GM12873 (cell line): Measurements from ENCODE around the gene SESN1.
A peak's percentile ranks its signal among the peaks of the same experiment; 100 is the strongest.

Experiments used
- TF ChIP-seq, protein P1 (sequence below): IDR thresholded peaks from 2 replicates; pipeline ENCODE4 v1.5.1; 2012; ENCODE audit warnings: low read depth, mild to moderate bottlenecking, moderate library complexity, low read length, control low read depth; ENCODE audit not compliant: insufficient read depth; ENCODE audit errors: missing control alignments

The SESN1 gene

DNA sequence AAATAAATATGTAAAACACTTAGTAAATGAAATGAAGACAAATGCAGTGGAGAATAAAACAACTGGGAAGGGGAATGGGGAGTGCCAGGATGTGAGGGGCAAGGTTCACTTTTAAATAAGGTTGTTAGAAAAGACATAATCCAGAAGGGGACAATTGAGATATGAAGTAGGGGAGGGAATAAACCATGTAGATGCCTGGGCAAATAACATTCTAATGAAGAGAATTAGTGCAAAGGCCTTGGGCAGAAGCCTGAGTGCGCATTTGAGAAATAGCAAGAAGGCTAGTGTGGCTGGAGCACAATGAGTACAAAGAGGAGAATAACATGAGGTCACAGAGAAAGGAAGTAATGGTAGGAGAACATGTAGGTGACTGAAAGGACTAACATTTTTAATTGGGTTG lies 3.0 kb upstream of the SESN1 start:
- TF ChIP-seq, protein P1, sequence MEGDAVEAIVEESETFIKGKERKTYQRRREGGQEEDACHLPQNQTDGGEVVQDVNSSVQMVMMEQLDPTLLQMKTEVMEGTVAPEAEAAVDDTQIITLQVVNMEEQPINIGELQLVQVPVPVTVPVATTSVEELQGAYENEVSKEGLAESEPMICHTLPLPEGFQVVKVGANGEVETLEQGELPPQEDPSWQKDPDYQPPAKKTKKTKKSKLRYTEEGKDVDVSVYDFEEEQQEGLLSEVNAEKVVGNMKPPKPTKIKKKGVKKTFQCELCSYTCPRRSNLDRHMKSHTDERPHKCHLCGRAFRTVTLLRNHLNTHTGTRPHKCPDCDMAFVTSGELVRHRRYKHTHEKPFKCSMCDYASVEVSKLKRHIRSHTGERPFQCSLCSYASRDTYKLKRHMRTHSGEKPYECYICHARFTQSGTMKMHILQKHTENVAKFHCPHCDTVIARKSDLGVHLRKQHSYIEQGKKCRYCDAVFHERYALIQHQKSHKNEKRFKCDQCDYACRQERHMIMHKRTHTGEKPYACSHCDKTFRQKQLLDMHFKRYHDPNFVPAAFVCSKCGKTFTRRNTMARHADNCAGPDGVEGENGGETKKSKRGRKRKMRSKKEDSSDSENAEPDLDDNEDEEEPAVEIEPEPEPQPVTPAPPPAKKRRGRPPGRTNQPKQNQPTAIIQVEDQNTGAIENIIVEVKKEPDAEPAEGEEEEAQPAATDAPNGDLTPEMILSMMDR: no peak

DNA sequence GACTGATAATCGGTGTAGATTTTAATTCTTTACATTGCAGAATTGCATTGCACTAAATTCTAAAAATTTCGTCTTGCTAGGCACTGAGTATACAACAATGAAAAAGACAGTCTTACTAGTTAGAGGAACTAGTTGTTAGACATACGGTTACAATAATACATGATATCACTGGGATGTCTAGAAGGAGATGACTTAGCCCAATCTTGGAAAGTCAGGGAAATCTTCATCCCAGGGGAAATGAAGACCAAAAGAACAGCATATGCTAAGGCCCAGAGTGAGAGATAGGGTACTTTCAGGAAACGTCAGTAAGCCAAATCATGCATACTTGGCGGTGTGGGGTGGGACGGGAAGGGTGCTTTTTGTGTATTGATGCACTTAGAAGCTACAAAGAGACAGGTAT lies 1.6 kb upstream of the SESN1 start:
- TF ChIP-seq, protein P1: no peak

DNA sequence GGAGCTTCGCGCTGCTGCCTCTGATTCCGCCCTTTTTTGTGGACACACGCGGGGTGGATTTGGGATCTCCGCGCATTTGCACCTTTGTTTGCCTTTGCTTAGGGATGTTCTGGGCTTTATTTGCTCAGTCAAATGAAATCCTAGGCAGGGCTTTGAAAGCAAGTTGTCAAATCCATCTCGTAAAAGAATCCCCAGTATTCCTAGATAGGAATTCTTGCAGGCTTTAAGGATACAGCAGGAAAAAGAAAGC lies 1.1 kb upstream of the SESN1 start:
- TF ChIP-seq, protein P1: no peak

DNA sequence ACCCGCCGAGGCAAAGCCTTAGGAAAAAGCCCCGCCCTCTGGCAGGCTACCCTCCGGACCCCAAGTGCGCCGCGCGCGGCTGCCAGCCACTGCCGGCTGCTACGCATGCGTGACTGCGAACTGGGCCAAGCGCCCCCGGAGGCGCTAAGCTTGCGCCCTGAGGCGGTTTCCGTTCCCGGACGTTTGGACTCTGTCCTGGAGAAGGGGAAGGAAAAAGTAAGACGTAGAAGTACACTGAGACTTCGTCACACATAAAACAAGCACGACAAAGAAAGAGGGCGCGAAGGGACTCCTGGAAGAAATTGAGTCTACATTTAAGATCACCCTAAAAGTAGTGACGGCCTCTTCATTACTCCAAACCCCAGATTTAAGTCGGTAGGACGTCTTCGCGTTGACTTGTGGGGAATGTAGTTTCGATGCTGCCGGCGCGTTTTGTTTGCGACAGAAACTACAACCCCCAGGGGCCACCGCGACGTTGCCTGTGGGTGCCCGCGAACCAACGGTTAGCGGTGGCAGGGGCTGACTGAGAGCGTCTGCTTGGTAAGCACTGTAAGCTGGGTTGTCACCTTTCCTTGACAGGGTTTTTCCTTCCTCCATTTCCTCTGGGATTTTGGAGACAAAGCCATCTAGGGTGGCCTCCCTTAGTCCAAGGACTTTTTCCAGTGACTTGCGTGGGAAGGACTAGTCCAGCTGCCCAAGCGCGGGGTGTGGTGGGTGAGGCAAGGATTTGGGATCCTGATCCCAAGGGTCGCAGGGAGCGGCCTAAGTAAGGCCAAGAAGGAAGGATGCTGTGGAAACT lies 589 bp upstream of the SESN1 start, which contains the start of gene CEP57L1:
TSS of gene CEP57L1 (plus strand) at position 472 of the 799 bp plus-strand sequence. CDS start 49,715 bp downstream, outside the sequence.
- TF ChIP-seq, protein P1: peak; percentile 21

DNA sequence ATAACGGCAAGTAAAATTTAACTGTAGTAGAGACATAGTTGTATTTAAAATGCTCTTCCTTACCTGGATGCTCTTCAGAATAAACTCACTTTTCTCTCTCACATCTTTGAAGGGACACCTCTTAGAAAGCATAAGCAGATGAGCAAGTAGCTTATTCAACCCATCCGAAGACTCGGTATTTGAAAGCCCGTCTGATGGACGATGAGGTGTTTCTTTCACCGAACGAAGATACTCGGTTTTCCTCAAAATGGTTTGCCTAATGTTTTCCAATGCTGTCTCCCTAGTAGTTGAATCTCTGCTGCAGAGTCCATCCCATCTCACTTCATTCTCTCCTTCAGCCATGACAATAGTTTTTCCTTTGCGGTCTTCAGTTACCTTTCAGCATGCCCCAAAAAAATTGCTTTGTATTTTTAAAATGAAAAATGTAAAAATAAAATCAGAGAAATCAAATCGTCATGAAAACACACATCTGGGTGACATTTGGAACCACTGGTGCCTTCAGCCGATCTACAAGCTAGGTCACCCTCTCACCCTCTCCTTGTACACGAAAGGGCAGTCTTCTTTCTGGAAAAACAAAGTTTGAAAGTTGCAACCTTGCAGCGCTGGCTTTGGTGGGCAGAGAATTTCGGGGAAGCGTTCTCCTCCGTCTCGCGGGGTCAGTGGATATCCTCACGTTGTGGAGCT lies 772 bp downstream of the SESN1 start:
- TF ChIP-seq, protein P1: no peak

DNA sequence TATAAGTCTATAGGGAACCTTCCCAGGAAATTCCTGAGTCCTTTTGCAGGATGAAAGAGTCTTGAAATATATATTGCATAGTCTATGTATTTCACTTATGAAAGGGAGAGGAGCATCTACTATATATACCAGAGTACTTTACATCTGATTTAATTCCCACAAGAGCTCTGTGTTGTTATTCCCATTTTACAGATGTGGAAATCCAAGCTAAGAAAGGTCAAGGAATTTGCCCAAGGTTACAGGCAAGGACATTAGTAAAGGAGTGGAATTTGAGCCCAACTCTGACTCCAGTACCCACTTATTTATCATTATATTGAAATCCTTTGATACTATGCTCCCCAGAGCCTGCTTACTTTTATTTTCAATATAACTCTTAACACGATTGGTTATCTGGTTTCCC lies 2.6 kb downstream of the SESN1 start:
- TF ChIP-seq, protein P1: no peak

DNA sequence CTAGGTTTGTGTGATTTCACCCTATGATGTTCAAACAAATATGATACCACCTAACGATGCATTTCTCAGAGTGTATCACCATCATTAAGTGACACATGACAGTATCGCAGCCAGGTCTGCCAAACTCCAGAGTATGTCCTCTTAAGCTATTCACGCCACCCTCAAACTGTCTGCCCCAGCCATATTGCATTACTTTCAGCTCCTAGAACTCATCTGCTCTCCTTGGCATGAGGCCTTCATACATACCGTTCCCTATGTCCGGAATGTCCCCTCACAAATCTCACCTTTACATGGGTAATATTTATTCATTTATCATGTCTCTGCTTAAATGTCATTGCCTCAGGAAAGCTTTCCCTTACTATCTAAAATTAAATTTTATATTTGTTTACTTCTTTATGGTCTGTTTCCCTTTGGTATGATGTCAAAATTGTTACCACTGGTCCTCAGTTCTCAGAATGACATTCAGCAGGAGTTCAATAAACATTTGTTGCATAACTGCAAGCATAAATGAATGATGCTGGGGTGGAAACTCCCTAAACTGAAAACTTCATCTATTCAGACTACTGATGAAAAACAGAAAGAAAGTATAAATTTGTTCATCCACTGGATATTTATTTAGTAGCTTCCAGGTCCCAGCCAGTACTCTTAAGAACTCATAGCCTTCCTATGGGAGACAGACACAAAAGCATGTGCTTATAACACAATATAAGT lies 3.2 kb downstream of the SESN1 start:
- TF ChIP-seq, protein P1: no peak
